Esophagus muscularis mucosa (tissue), 4 donors: ENCODE measurements around the gene PCDH9. TPM values are rescaled to one million over a fixed set of nuclear protein-coding genes. Genes with fewer than 3 reads are reported as not detected.

Experiments
- DNase-seq: peaks from one replicate; pipeline ENCODE4 v3.0.0-alpha.2; 2017; ENCODE audit errors: extremely low spot score
- H3K27ac ChIP-seq, 4 donors: fragments of 200-600 bp; sonication (generic); replicated peaks in 1 of 4; 1 replicate in 3 of 4; 2 replicates in 1 of 4; pipeline ENCODE4 v1.5.1; 2016 to 2019; ENCODE audit warnings: mild to moderate bottlenecking in 1 of 4
- H3K27me3 ChIP-seq, 4 donors: fragments of 200-600 bp; sonication (generic); one replicate each; pipeline versions ENCODE4 v1.5.1 to v1.6.0; 2016 to 2019
- H3K36me3 ChIP-seq, 4 donors: fragments of 200-600 bp; sonication (generic); one replicate each; pipeline ENCODE4 v1.5.1; 2016 to 2019
- H3K4me1 ChIP-seq, 4 donors: fragments of 200-600 bp; sonication (generic); one replicate each; pipeline ENCODE4 v1.5.1; 2016 to 2019
- H3K4me3 ChIP-seq, 4 donors: fragments of 200-600 bp; sonication (generic); 1 replicate in 2 of 4; 2 replicates in 2 of 4; pipeline ENCODE4 v1.5.1; 2016 to 2019; ENCODE audit warnings: mild to moderate bottlenecking in 4 of 4, moderate library complexity in 1 of 4
- H3K9me3 ChIP-seq, 4 donors: fragments of 200-600 bp; sonication (generic); 1 replicate in 3 of 4; 2 replicates in 1 of 4; pipeline ENCODE4 v1.5.1; 2016 to 2019
- EP300 ChIP-seq: sonication (generic); formaldehyde crosslinking; IDR thresholded peaks from one replicate; pipeline ENCODE4 v1.6.1; 2017; ENCODE audit warnings: antibody characterized with exemption
- POLR2A ChIP-seq: fragments of 450-650 bp; IDR thresholded peaks from one replicate; pipeline ENCODE4 v1.6.1; 2017; ENCODE audit warnings: antibody characterized with exemption, moderate library complexity, mild to moderate bottlenecking, low read depth
- POLR2AphosphoS5 ChIP-seq, 2 donors: sonication (generic); formaldehyde crosslinking; IDR thresholded peaks; one replicate each; pipeline ENCODE4 v1.6.1; 2017; ENCODE audit warnings: antibody characterized with exemption in 2 of 2
- WGBS: methylation state at CpG from one replicate; pipeline ENCODE4 v1.1.5; 2018; 5-methylcytosine and 5-hydroxymethylcytosine counted together
- intact Hi-C: fragments of 100-400 bp; cut with DNase I; formaldehyde crosslinking; loops from one replicate; pipeline ENCODE4 v1.15.1; 2023
- total RNA-seq, 4 donors: library from RNA; depleted of rRNA; stranded (reverse); fragments of >200 nt; gene quantifications; one replicate each; pipeline versions ENCODE4 v1.1.0 to v1.2.1, GENCODE V29; 2016
- TF ChIP-seq, protein P1 (sequence below), 3 experiments: fragments of 200-600 bp in 2 of 3; fragments of 450-650 bp in 1 of 3; sonication (generic) in 2 of 3; IDR thresholded peaks; one replicate each; pipeline ENCODE4 v1.5.1; 2017 to 2019; ENCODE audit warnings: antibody characterized with exemption in 3 of 3, mild to moderate bottlenecking in 2 of 3, moderate library complexity in 1 of 3

PCDH9 gene
- total RNA-seq, 4 donors from 2014 or later: 33.8 to 81.8 (median 49.1) TPM

DNA sequence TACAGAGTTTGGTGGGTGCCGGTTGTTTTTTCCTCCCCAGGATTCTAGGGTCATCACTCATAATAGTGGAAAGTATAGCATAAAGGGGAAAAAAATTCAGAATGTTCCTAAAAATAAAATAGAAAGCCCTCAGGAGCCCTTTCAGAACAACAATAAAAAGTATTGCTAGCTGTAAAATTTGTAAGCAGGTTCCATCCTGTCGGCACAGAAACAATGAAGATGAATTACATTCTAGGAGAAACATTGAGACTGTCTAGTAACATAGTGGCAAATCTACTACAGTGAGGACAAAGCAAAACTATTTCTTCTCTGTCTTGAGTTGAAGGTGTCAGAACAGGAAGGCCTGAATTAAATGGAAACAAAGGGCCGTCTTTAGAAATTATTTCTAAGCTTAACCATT lies 870.7 kb downstream of the PCDH9 start:
- no peaks in the 10 kb centered on the region for H3K9me3 ChIP-seq
- peaks cover 0 to 20% (median 12%) of the 10 kb centered on the region in 4 donors for H3K4me1 ChIP-seq
- TF ChIP-seq POLR2A (no peak), EP300 (no peak), POLR2AphosphoS5 (IDR thresholded peaks at IDR 0.05) (no peak)
- TF ChIP-seq, protein P1, sequence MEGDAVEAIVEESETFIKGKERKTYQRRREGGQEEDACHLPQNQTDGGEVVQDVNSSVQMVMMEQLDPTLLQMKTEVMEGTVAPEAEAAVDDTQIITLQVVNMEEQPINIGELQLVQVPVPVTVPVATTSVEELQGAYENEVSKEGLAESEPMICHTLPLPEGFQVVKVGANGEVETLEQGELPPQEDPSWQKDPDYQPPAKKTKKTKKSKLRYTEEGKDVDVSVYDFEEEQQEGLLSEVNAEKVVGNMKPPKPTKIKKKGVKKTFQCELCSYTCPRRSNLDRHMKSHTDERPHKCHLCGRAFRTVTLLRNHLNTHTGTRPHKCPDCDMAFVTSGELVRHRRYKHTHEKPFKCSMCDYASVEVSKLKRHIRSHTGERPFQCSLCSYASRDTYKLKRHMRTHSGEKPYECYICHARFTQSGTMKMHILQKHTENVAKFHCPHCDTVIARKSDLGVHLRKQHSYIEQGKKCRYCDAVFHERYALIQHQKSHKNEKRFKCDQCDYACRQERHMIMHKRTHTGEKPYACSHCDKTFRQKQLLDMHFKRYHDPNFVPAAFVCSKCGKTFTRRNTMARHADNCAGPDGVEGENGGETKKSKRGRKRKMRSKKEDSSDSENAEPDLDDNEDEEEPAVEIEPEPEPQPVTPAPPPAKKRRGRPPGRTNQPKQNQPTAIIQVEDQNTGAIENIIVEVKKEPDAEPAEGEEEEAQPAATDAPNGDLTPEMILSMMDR (IDR thresholded peaks at IDR 0.05): no peak
- H3K27ac ChIP-seq: no peak overlapping the region
- 45% methylated on average over 3 of the region's 3 CpGs for WGBS
- DNase-seq: no peak
- H3K4me3 ChIP-seq: no peak overlapping the region
- no peaks in the 10 kb centered on the region for H3K36me3 ChIP-seq
- intact Hi-C loops: no loop called here
- no peaks in the 10 kb centered on the region for H3K27me3 ChIP-seq

DNA sequence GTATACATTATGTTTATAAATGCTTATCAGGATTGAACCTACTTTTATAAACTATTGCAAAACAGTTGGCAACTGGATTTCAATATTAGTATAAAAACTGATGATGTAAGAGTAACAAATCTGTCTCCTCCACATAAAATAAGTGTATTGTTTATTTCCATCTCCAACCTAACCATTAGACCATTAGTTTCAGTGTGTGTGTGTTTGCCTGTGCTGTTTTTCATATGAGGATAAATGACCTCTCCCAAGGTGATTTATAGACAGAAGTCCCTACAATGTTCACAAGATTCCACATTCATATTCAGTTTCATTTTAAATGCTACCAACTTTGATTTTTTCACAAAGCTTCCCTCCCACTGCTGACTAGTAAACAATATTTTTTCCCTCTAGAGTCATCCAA lies 871.6 kb downstream of the PCDH9 start:
- TF ChIP-seq POLR2A: no peak
- no peak for TF ChIP-seq POLR2AphosphoS5 (IDR thresholded peaks at IDR 0.05)
- TF ChIP-seq, protein P1 (IDR thresholded peaks at IDR 0.05): no peak
- TF ChIP-seq EP300: no peak
- DNase-seq: no peak
- Histone ChIP-seq H3K36me3 (no peaks in the 10 kb centered on the region), H3K4me3 (no peak overlapping the region), H3K27ac (no peak overlapping the region), H3K27me3 (no peaks in the 10 kb centered on the region), H3K4me1 (peaks cover 0 to 25% (median 19%) of the 10 kb centered on the region in 4 donors), H3K9me3 (no peaks in the 10 kb centered on the region)
- intact Hi-C loops: no loop called here

GRCh38 chr13:66357463-66357862 lies 872.7 kb downstream of the PCDH9 start:
- TF ChIP-seq POLR2AphosphoS5 (IDR thresholded peaks at IDR 0.05) (no peak), EP300 (no peak), POLR2A (no peak)
- TF ChIP-seq, protein P1 (IDR thresholded peaks at IDR 0.05): no peak
- Histone ChIP-seq H3K27me3 (no peaks in the 10 kb centered on the region), H3K36me3 (no peaks in the 10 kb centered on the region), H3K4me1 (peaks cover 0 to 32% (median 23%) of the 10 kb centered on the region in 4 donors), H3K9me3 (no peaks in the 10 kb centered on the region), H3K4me3 (no peak overlapping the region), H3K27ac (no peak overlapping the region)
- intact Hi-C loops: no loop called here
- DNase-seq: no peak
- WGBS: 89% methylated on average over 5 of the region's 5 CpGs

DNA sequence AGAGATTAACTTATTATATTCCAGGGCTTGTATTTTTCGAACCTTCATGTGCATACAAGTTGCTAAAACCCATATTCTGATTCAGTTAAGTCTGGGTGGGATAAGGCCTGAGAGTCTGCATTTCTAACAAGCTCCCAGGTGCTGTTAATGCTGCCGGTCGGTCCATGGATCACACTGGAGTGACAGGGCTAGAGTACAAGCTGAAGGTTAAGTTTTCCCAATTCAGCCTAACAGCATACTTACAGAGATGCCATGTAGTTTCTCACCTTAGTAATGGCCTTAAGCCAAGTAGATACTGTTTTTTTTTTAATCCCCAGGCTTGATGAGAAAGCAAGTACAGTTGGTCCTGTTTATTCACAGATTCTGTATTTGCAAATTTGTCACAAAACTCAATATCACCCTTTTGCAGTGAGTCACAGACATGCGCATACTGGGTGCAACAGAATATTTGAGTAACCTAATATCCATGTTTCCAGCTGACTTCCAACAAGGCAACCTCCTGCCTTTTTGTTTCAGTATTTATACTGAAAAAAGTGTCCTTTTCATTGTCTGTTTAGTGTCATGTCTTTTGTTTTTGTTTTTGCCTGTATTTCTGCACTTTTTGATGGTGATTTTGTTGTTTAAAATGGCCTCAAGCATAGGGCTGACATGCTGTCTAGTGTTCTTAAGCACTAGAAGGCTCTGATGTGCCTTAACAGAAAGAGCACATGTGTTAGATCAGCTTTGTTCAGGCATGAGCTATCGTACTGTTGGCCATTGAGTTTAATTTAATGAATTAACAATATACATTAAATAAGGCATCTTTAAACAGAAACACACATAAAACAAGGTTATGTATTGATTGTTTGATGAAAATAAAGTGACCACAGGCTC lies 875.0 kb downstream of the PCDH9 start:
- Histone ChIP-seq H3K27ac (no peak overlapping the region), H3K36me3 (no peaks in the 10 kb centered on the region), H3K9me3 (no peaks in the 10 kb centered on the region), H3K4me1 (peaks cover 0 to 27% (median 21%) of the 10 kb centered on the region in 4 donors), H3K4me3 (no peak overlapping the region), H3K27me3 (no peaks in the 10 kb centered on the region)
- WGBS: 94% methylated on average over 5 of the region's 5 CpGs
- no peak for DNase-seq
- intact Hi-C loops: no loop called here
- TF ChIP-seq, protein P1 (IDR thresholded peaks at IDR 0.05): no peak
- TF ChIP-seq POLR2A (no peak), EP300 (no peak), POLR2AphosphoS5 (IDR thresholded peaks at IDR 0.05) (no peak)
